Peyer's patch (tissue), 4 donors: Measurements from ENCODE around the gene RABL3. TPM values are rescaled to one million over a fixed set of nuclear protein-coding genes. Genes with fewer than 3 reads are reported as not detected.
"Not testable (repeated sequence)": the region's sequence is repeated elsewhere in the genome, so short reads cannot be mapped to it uniquely, and the experiment has no call there.

Experiments used
- DNase-seq, 3 donors: peaks; one replicate each; pipeline ENCODE4 v3.0.0-alpha.2; 2017 to 2019
- H3K27ac ChIP-seq, 4 donors: fragments of 200-600 bp; sonication (generic); one replicate each; pipeline ENCODE4 v1.5.1; 2016 to 2019
- H3K27me3 ChIP-seq, 2 donors: fragments of 200-600 bp; sonication (generic); one replicate each; pipeline ENCODE4 v1.5.1; 2019
- H3K36me3 ChIP-seq, 3 donors: fragments of 200-600 bp; sonication (generic); one replicate each; pipeline ENCODE4 v1.5.1; 2016 to 2019
- H3K4me1 ChIP-seq, 4 donors: fragments of 200-600 bp; sonication (generic); one replicate each; pipeline ENCODE4 v1.5.1; 2016 to 2019
- H3K4me3 ChIP-seq, 4 donors: fragments of 200-600 bp; sonication (generic); 1 replicate in 3 of 4; 2 replicates in 1 of 4; pipeline ENCODE4 v1.5.1; 2016 to 2019; ENCODE audit warnings: mild to moderate bottlenecking in 1 of 4
- H3K9me3 ChIP-seq, 4 donors: fragments of 200-600 bp; sonication (generic); one replicate each; pipeline ENCODE4 v1.5.1; 2016 to 2019; ENCODE audit warnings: mild to moderate bottlenecking in 1 of 4
- POLR2A ChIP-seq, 2 donors: fragments of 450-650 bp; IDR thresholded peaks; one replicate each; pipeline ENCODE4 v1.5.1; 2017; ENCODE audit warnings: antibody characterized with exemption in 2 of 2, mild to moderate bottlenecking in 2 of 2, moderate library complexity in 2 of 2
- total RNA-seq, 4 donors: library from RNA; depleted of rRNA; stranded (reverse); fragments of >200 nt; gene quantifications; one replicate each; pipeline ENCODE4 v1.1.0, GENCODE V29; 2016
- TF ChIP-seq, protein P1 (sequence below), 6 experiments: fragments of 450-650 bp in 4 of 6; fragments of 200-600 bp in 2 of 6; sonication (generic) in 1 of 6; IDR thresholded peaks; one replicate each; pipeline ENCODE4 v1.5.1; 2017 to 2019; ENCODE audit warnings: antibody characterized with exemption in 6 of 6, mild to moderate bottlenecking in 3 of 6, moderate library complexity in 1 of 6

RABL3 gene
- total RNA-seq, 4 donors from 2014 or later: 11.4 to 35.5 (median 14.9) TPM

DNA sequence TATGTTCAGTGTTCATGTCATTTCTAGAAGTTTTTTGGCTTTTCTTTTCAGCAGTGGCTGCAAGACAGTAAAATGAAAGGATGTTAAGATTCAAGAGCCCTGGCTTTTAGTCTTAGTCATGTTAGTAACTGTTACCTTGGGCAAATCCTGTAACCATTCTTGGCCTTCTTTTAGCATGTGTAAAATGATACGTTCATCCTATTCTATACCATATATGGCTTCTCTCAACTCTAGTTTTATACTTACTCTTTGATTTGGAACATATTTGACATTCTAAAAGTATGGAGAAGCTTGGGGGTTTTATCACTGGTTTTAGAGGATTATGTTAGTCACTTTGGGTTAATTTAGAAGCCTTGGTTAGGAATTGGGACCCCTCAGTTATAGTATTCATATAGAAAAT, 20.3 kb upstream of the RABL3 start:
- Histone ChIP-seq H3K9me3 (no peaks in the 10 kb centered on the region), H3K27me3 (no peaks in the 10 kb centered on the region), H3K4me1 (no peaks in the 10 kb centered on the region), H3K4me3 (no peak overlapping the region), H3K27ac (no peak overlapping the region), H3K36me3 (no peaks in the 10 kb centered on the region)
- no peak for DNase-seq
- TF ChIP-seq, protein P1, sequence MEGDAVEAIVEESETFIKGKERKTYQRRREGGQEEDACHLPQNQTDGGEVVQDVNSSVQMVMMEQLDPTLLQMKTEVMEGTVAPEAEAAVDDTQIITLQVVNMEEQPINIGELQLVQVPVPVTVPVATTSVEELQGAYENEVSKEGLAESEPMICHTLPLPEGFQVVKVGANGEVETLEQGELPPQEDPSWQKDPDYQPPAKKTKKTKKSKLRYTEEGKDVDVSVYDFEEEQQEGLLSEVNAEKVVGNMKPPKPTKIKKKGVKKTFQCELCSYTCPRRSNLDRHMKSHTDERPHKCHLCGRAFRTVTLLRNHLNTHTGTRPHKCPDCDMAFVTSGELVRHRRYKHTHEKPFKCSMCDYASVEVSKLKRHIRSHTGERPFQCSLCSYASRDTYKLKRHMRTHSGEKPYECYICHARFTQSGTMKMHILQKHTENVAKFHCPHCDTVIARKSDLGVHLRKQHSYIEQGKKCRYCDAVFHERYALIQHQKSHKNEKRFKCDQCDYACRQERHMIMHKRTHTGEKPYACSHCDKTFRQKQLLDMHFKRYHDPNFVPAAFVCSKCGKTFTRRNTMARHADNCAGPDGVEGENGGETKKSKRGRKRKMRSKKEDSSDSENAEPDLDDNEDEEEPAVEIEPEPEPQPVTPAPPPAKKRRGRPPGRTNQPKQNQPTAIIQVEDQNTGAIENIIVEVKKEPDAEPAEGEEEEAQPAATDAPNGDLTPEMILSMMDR (IDR thresholded peaks at IDR 0.05): no peak
- no peak for TF ChIP-seq POLR2A (IDR thresholded peaks at IDR 0.05)

DNA sequence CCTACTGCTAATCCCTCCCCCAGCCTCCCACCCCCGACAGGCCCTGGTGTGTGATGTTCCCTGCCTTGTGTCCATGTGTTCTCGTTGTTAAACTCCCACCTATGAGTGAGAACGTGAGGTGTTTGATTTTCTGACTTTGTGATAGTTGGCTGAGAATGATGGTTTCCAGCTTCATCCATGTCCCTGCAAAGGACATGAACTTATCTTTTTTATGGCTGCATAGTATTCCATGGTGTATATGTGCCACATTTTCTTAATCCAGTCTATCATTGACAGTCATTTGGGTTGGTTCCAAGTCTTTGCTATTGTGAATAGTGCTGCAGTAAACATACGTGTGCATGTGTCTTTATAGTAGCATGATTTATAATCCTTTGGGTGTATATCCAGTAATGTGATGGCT, 16.2 kb upstream of the RABL3 start:
- not testable (repeated sequence) for H3K27me3 ChIP-seq, DNase-seq, H3K27ac ChIP-seq, H3K4me1 ChIP-seq, H3K36me3 ChIP-seq, H3K4me3 ChIP-seq, H3K9me3 ChIP-seq

DNA sequence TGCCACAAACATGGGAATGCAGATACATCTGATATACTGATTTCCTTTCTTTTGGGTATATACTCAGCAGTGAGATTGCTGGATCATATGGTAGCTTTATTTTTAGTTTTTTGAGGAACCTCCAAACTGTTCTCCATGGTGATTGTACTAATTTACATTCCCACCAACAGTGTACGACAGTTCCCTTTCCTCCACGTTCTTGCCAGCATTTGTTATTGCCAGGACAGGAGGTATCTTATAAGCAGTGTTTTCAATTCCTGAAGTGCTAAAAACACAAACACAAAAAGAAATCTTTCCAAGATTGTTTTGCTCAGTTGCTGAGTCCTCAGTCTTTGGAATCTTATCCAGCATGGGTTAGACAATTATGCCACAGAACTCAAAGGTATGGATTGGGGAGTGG, 13.7 kb upstream of the RABL3 start:
- H3K36me3 ChIP-seq: peaks cover 0 to 7% (median 0%) of the 10 kb centered on the region in 3 donors
- H3K27me3 ChIP-seq: no peaks in the 10 kb centered on the region
- no peak overlapping the region for H3K27ac ChIP-seq
- H3K9me3 ChIP-seq: no peaks in the 10 kb centered on the region
- no peak for DNase-seq
- no peak overlapping the region for H3K4me3 ChIP-seq
- TF ChIP-seq, protein P1 (IDR thresholded peaks at IDR 0.05): no peak
- TF ChIP-seq POLR2A (IDR thresholded peaks at IDR 0.05): no peak
- H3K4me1 ChIP-seq: no peaks in the 10 kb centered on the region

DNA sequence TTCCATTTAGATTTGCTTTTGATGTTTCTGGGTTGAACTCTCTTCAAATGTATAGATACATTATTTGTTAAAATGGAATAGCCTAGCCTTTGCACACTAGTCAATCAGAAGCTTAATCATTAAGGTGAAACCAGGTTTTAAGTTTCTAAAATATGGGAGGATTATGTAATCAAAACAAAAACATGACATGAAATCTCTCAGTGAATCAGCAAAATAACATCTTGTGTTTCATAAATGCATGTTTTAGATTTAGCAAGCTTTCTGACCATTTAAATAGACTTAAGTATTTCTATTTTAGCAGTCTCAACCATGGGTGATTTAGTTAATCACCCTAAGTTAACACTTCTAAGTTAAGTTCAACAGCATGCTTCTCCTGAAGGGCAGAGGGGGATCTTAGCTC, 11.5 kb upstream of the RABL3 start:
- H3K9me3 ChIP-seq: no peaks in the 10 kb centered on the region
- H3K36me3 ChIP-seq: peaks cover 0 to 15% (median 0%) of the 10 kb centered on the region in 3 donors
- no peak for DNase-seq
- no peak overlapping the region for H3K4me3 ChIP-seq
- H3K27me3 ChIP-seq: no peaks in the 10 kb centered on the region
- no peaks in the 10 kb centered on the region for H3K4me1 ChIP-seq
- TF ChIP-seq, protein P1 (IDR thresholded peaks at IDR 0.05): no peak
- TF ChIP-seq POLR2A (IDR thresholded peaks at IDR 0.05): no peak
- H3K27ac ChIP-seq: no peak overlapping the region

DNA sequence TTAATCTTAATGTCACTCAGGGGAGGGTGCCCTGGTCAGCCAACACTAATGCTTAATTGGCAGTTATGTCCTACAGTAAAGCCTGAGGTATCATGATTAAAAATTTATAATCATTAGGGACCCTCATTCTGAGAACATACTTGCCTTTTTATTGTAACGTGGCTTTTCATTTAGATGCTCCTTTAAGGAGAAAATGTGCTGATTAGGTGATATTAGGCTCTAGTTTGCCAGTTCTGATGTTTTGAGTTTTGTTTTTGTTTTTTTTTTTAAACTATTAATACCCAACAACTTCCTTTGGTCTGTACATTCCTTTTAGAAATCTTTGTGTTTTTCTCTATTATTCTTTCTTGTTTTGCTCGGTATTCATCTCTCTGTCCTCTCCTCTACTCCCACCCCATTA, 10.5 kb upstream of the RABL3 start:
- Histone ChIP-seq H3K9me3 (no peaks in the 10 kb centered on the region), H3K4me3 (no peak overlapping the region), H3K36me3 (peaks cover 0 to 15% (median 0%) of the 10 kb centered on the region in 3 donors), H3K27me3 (no peaks in the 10 kb centered on the region), H3K4me1 (no peaks in the 10 kb centered on the region), H3K27ac (no peak overlapping the region)
- TF ChIP-seq POLR2A (IDR thresholded peaks at IDR 0.05): no peak
- TF ChIP-seq, protein P1 (IDR thresholded peaks at IDR 0.05): no peak
- no peak for DNase-seq

DNA sequence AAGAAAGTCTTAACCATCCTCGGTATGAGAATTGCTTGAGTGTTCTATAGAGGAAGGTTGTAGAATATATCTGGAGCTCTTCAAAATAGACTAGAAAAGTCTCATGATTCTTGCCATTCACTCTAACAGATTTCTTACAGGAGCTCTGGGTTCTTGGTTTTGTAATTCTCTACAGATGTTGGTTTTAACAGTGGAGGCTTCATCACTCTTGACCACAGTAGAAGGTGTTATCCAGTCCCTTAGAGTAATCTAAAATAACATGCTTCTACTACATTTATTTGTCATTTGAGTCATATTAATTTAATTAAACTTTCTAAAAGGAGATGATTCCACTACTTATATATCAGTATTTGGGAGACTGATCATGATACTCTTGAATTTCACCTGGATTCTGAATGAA, 9.9 kb upstream of the RABL3 start:
- peaks cover 0 to 15% (median 0%) of the 10 kb centered on the region in 3 donors for H3K36me3 ChIP-seq
- TF ChIP-seq, protein P1 (IDR thresholded peaks at IDR 0.05): no peak
- H3K27ac ChIP-seq: no peak overlapping the region
- no peak overlapping the region for H3K4me3 ChIP-seq
- no peaks in the 10 kb centered on the region for H3K4me1 ChIP-seq
- DNase-seq: no peak
- H3K27me3 ChIP-seq: no peaks in the 10 kb centered on the region
- H3K9me3 ChIP-seq: no peaks in the 10 kb centered on the region
